HCT116 (cell line): ENCODE results near the gene ITPK1. TPM values are rescaled to one million over a fixed set of nuclear protein-coding genes. Genes with fewer than 3 reads are reported as not detected.

Experiments used
- ATAC-seq: fragments of 200-7000 bp; cut with Tn5 transposase; 2 replicates; pipeline ENCODE4 v1.9.1; 2020; ENCODE audit warnings: mild to moderate bottlenecking, moderate library complexity
- BruUV-seq: library from RNA; stranded (reverse); fragments of 400-500 nt; replicated peaks from 2 replicates; lab custom pipeline; 2021; lab: Mats Ljungman, UMichigan
- CTCF ChIA-PET: fragments of 300-600 bp; sonication (Branson Sonifier 250); formaldehyde crosslinking; loops from one replicate; lab custom pipeline; 2021; ENCODE audit warnings: antibody characterized with exemption; lab: Charles Lee
- POLR2A ChIA-PET: fragments of 300-600, 350-600 bp; sonication (Branson Sonifier 250); formaldehyde crosslinking; loops from one replicate; lab custom pipeline; 2021; ENCODE audit warnings: antibody characterized with exemption; lab: Charles Lee
- RAD21 ChIA-PET, 2 experiments: fragments of 300-600 bp; sonication (Branson Sonifier 250); formaldehyde crosslinking; loops; one replicate each; lab custom pipeline; 2023; ENCODE audit warnings: low total read pairs in 2 of 2; ENCODE audit not compliant: uncharacterized antibody in 2 of 2, unreplicated experiment in 2 of 2, low non-redundant PET in 1 of 2; lab: Charles Lee
- DNase-seq: peaks from one replicate; pipeline ENCODE4 v3.0.0-alpha.2; 2010; ENCODE audit warnings: low read depth, low spot score
- H2AFZ ChIP-seq: fragments of 200-600 bp; shearing (Covaris generic), sonication (generic); 2 replicates; pipeline ENCODE4 v1.6.1; 2017; ENCODE audit warnings: low read depth, mixed run types, mixed read lengths, antibody characterized with exemption, low read length; ENCODE audit not compliant: poor library complexity, severe bottlenecking
- H3K27ac ChIP-seq: 2 replicates; pipeline ENCODE4 v1.5.1; 2012; ENCODE audit warnings: low read depth, low read length
- H3K27me3 ChIP-seq: fragments of 200-600 bp; sonication (generic); 2 replicates; pipeline ENCODE4 v1.6.1; 2016; ENCODE audit warnings: mixed run types, low read length, mixed read lengths; ENCODE audit not compliant: insufficient read depth
- H3K36me3 ChIP-seq, 2 experiments: fragments of 200-500 bp in 1 of 2; fragments of 200-600 bp in 1 of 2; sonication (Bioruptor generic) in 1 of 2; sonication (generic) in 1 of 2; 2 replicates each; pipeline versions ENCODE4 v1.5.1 to v1.6.1; 2014 to 2016; ENCODE audit warnings: low read length in 2 of 2, inconsistent platforms in 1 of 2, mixed read lengths in 1 of 2, mixed run types in 1 of 2; ENCODE audit not compliant: insufficient read depth in 2 of 2, control insufficient read depth in 1 of 2
- H3K4me1 ChIP-seq, 2 experiments: fragments of 200-600 bp in 1 of 2; sonication (generic) in 1 of 2; 2 replicates each; pipeline versions ENCODE4 v1.5.1 to v1.6.1; 2012 to 2017; ENCODE audit warnings: low read length in 2 of 2, inconsistent platforms in 1 of 2, mild to moderate bottlenecking in 1 of 2, mixed read lengths in 1 of 2, mixed run types in 1 of 2, moderate library complexity in 1 of 2; ENCODE audit not compliant: insufficient read depth in 2 of 2, control insufficient read depth in 1 of 2
- H3K4me2 ChIP-seq: fragments of 200-600 bp; sonication (generic); 2 replicates; pipeline ENCODE4 v1.6.1; 2017; ENCODE audit warnings: mixed run types, low read length, mixed read lengths
- H3K4me3 ChIP-seq, 2 experiments: fragments of 200-600 bp in 1 of 2; sonication (generic) in 1 of 2; replicated peaks in 1 of 2; 2 replicates each; pipeline ENCODE4 v1.5.1; 2011 to 2016; ENCODE audit warnings: low read length in 2 of 2, control low read depth in 1 of 2, low read depth in 1 of 2, mild to moderate bottlenecking in 1 of 2, mixed read lengths in 1 of 2, mixed run types in 1 of 2
- H3K79me2 ChIP-seq: fragments of 200-600 bp; sonication (generic); 2 replicates; pipeline ENCODE4 v1.6.1; 2017; ENCODE audit warnings: mild to moderate bottlenecking, mixed run types, low read length, moderate library complexity, mixed read lengths; ENCODE audit not compliant: insufficient read depth
- H3K9ac ChIP-seq: fragments of 200-600 bp; sonication (generic); 2 replicates; pipeline ENCODE4 v1.6.1; 2016; ENCODE audit warnings: low read length, mixed read lengths
- H3K9me2 ChIP-seq: fragments of 200-600 bp; sonication (generic), shearing (Covaris generic); 2 replicates; pipeline ENCODE4 v1.6.1; 2017; ENCODE audit warnings: mixed run types, mild to moderate bottlenecking, moderate library complexity; ENCODE audit not compliant: insufficient read depth
- H3K9me3 ChIP-seq, 2 experiments: fragments of 200-500 bp in 1 of 2; fragments of 200-600 bp in 1 of 2; sonication (Bioruptor generic) in 1 of 2; sonication (generic) in 1 of 2; 2 replicates each; pipeline ENCODE4 v1.6.1; 2014 to 2017; ENCODE audit warnings: low read length in 2 of 2, mixed read lengths in 2 of 2, inconsistent platforms in 1 of 2, low read depth in 1 of 2, mild to moderate bottlenecking in 1 of 2, mixed run types in 1 of 2, moderate library complexity in 1 of 2; ENCODE audit not compliant: control insufficient read depth in 1 of 2, insufficient read depth in 1 of 2
- H4K20me1 ChIP-seq: fragments of 200-600 bp; sonication (generic), shearing (Covaris generic); 2 replicates; pipeline ENCODE4 v1.6.1; 2017; ENCODE audit warnings: mixed run types, mild to moderate bottlenecking, moderate library complexity; ENCODE audit not compliant: insufficient read depth
- CTCF ChIP-seq, 3 experiments: fragments of 200-600 bp in 1 of 3; sonication (generic) in 1 of 3; IDR thresholded peaks in 2 of 3; conservative IDR thresholded peaks in 1 of 3; 2 replicates each; pipeline ENCODE4 v1.5.1; 2012 to 2017; ENCODE audit warnings: low read depth in 2 of 3, low read length in 2 of 3, antibody characterized with exemption in 1 of 3, borderline replicate concordance in 1 of 3, control low read depth in 1 of 3, mild to moderate bottlenecking in 1 of 3, mixed read lengths in 1 of 3, mixed run types in 1 of 3, moderate library complexity in 1 of 3; ENCODE audit not compliant: insufficient read depth in 1 of 3
- EZH2 ChIP-seq: fragments of 200-600 bp; sonication (generic); IDR thresholded peaks from 2 replicates; pipeline ENCODE4 v1.6.1; 2017; ENCODE audit warnings: antibody characterized with exemption, mixed run types
- FOSL1 ChIP-seq: IDR thresholded peaks from 2 replicates; pipeline ENCODE4 v1.6.1; 2012; ENCODE audit warnings: low read depth
- RAD21 ChIP-seq: IDR thresholded peaks from 2 replicates; pipeline ENCODE4 v1.6.1; 2012; ENCODE audit warnings: low read depth, mild to moderate bottlenecking
- SIN3A ChIP-seq: IDR thresholded peaks from 2 replicates; pipeline ENCODE4 v1.6.1; 2012; ENCODE audit warnings: low read depth
- SP1 ChIP-seq: IDR thresholded peaks from 2 replicates; pipeline ENCODE4 v1.6.1; 2012; ENCODE audit warnings: low read depth
- intact Hi-C: fragments of 100-400 bp; cut with micrococcal nuclease; formaldehyde crosslinking; loops from 2 replicates; pipeline ENCODE4 v1.10.0; 2022
- total RNA-seq: library from RNA; stranded (reverse); gene quantifications from one replicate; pipeline ENCODE4 v1.2.1, GENCODE V29; 2021; ENCODE audit not compliant: unreplicated experiment

The ITPK1 gene
- total RNA-seq, 1 experiment from 2014 or later = 70.2 TPM

- Histone ChIP-seq H3K36me3 (no peaks in the 10 kb centered on the region), H3K27me3 (no peaks in the 10 kb centered on the region), H3K9me2 (no peaks in the 10 kb centered on the region), H2AFZ (no peak overlapping the region), H3K9me3 (no peaks in the 10 kb centered on the region), H3K4me2 (no peak overlapping the region), H4K20me1 (no peaks in the 10 kb centered on the region), H3K27ac (no peak overlapping the region), H3K9ac (no peak overlapping the region), H3K79me2 (no peaks in the 10 kb centered on the region), H3K4me3 (no peak overlapping the region), H3K4me1 (no peaks in the 10 kb centered on the region)
- ATAC-seq = no peak
- no peak for DNase-seq
- RAD21 ChIA-PET = no interaction called here
- TF ChIP-seq CTCF (IDR thresholded peaks at IDR 0.05 in 2 of 3, conservative IDR thresholded peaks at IDR 0.05 in 1 of 3; ENCODE audit: borderline replicate concordance in 1 of 3, insufficient read depth in 1 of 3, low read depth in 2 of 3, low read length in 2 of 3) (no peak), SIN3A (no peak), RAD21 (no peak), SP1 (no peak), EZH2 (no peak), FOSL1 (no peak)
- intact Hi-C loops = no loop called here
- CTCF ChIA-PET = no interaction called here
- POLR2A ChIA-PET = no interaction called here
- BruUV-seq = no TSS peak
Measured at GRCh38 chr14:93153121-93153520, 37.4 kb upstream of the ITPK1 start.
